ENCODE data around the gene TRPV4. TPM values are rescaled to one million over a fixed set of nuclear protein-coding genes. Genes with fewer than 3 reads are reported as not detected.
"Not testable (repeated sequence)": the region's sequence is repeated elsewhere in the genome, so short reads cannot be mapped to it uniquely, and the experiment has no call there.

TRPV4 gene
- total RNA-seq, 1 donor from 2014 or later, result 0.75 TPM

DNA sequence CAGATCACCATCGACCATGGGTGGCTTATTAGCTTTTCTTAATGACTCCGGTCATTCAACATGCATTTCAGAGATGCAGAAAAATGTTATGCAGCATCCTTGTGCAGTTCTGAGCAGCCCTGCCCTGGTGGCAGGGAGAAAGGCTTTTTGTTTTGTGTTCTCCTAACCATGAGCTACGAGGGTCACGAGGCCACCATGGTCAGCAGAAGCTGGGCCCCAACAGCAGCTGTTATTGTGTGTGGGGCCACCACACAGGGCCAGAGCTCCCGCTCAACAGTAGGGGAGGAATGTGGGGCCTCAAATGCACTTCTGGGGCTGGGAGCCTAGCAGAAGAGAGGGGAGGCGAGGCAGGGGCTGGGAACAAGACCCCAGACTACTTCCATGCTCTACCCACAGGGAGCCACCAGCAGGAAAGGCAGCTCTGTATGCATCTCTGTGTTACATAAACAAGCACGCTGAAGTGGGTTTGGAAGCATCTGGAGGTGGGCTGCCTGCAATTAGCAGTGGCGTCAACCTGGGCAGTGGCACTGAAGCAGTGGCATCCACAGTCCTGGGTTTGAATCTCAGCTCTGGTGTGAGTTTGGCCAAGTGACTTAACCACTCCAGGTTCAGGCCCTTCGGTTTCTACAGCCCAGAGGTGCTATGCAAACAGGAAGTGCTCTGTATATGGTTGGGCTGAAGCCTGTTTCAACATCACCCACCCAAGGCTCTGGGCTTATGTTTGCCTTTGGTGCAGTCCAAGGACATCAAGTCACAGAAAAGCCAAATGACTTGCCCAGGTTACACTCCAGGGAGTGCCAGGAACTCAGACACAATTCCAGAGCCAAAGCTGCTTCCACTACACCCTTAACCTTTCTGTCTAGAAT lies 30.9 kb upstream of the TRPV4 start:
- no peak overlapping the region for H3K4me2 ChIP-seq (ENCODE audit: low read length)

DNA sequence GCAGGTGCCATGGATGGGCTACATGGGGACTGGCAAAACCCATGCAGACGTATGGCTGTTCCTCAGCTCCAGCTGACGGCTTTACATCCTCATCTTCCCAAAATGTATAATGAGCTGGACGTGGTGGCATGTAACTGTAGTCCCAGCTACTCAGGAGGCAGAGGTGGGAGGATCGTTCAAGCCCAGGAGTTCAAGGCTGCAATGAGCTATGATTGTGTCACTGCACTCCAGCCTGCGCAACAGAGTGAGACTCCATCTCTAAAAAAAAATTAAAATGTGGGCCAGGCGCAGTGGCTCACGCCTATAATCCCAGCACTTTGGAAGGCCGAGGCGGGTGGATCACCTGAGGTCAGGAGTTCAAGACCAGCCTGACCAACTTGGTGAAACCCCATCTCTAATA lies 29.3 kb upstream of the TRPV4 start:
- DNase-seq (ENCODE audit: low read depth); H2AFZ ChIP-seq (ENCODE audit: low read depth, low read length); H3K27me3 ChIP-seq (ENCODE audit: insufficient read depth, low read length); H3K36me3 ChIP-seq (ENCODE audit: insufficient read depth, low read length); H3K4me3 Mint-ChIP-seq (ENCODE audit: unreplicated experiment); H3K4me1 Mint-ChIP-seq (ENCODE audit: low read depth, unreplicated experiment); H3K9ac ChIP-seq (ENCODE audit: low read length); H3K27me3 Mint-ChIP-seq (ENCODE audit: low read depth, unreplicated experiment); H3K27ac ChIP-seq (ENCODE audit: low read depth, low read length); H3K4me3 ChIP-seq (ENCODE audit: insufficient read depth, low read depth, low read length); H3K4me2 ChIP-seq (ENCODE audit: low read length); H3K4me1 ChIP-seq (ENCODE audit: insufficient read depth, low read length); H3K9me3 ChIP-seq (ENCODE audit: insufficient read depth, low read depth, low read length); H3K9me3 Mint-ChIP-seq (ENCODE audit: unreplicated experiment); FAIRE-seq; H3K27ac Mint-ChIP-seq (ENCODE audit: unreplicated experiment): not testable (repeated sequence)
- Histone ChIP-seq H3K79me2 (ENCODE audit: insufficient read depth, low read length) (peaks cover 43% of the 10 kb centered on the region), H4K20me1 (ENCODE audit: insufficient read depth, low read length) (peaks cover 70% of the 10 kb centered on the region)
- peaks cover 16% of the 10 kb centered on the region for H3K36me3 Mint-ChIP-seq (ENCODE audit: low read depth, unreplicated experiment)

More for the DNA sequence above, 30.9 kb upstream of the TRPV4 start:
- H3K9me3 ChIP-seq (ENCODE audit: insufficient read depth, low read depth, low read length), result no peaks in the 10 kb centered on the region
- H3K27ac Mint-ChIP-seq (ENCODE audit: unreplicated experiment), result no peak overlapping the region
- no peaks in the 10 kb centered on the region for H3K27me3 ChIP-seq (ENCODE audit: insufficient read depth, low read length)
- FAIRE-seq, result no peak
- peaks cover 7% of the 10 kb centered on the region for H3K36me3 Mint-ChIP-seq (ENCODE audit: low read depth, unreplicated experiment)
- H3K9me3 Mint-ChIP-seq (ENCODE audit: unreplicated experiment), result no peaks in the 10 kb centered on the region
- H3K36me3 ChIP-seq (ENCODE audit: insufficient read depth, low read length), result no peaks in the 10 kb centered on the region
- H3K4me3 ChIP-seq (ENCODE audit: insufficient read depth, low read depth, low read length), result no peak overlapping the region
- TF ChIP-seq EZH2 (IDR thresholded peaks at IDR 0.05; ENCODE audit: insufficient read depth, low read length), result no peak
- TF ChIP-seq CTCF (IDR thresholded peaks at IDR 0.05; ENCODE audit: insufficient read depth, low read depth, low read length), result no peak
- H3K27me3 Mint-ChIP-seq (ENCODE audit: low read depth, unreplicated experiment), result no peaks in the 10 kb centered on the region
- no peak overlapping the region for H3K27ac ChIP-seq (ENCODE audit: low read depth, low read length)
- H3K4me3 Mint-ChIP-seq (ENCODE audit: unreplicated experiment), result no peak overlapping the region
- peaks cover 2% of the 10 kb centered on the region for H3K4me1 Mint-ChIP-seq (ENCODE audit: low read depth, unreplicated experiment)
- H3K9ac ChIP-seq (ENCODE audit: low read length), result no peak overlapping the region
- peaks cover 5% of the 10 kb centered on the region for H3K4me1 ChIP-seq (ENCODE audit: insufficient read depth, low read length)
- peaks cover 67% of the 10 kb centered on the region for H4K20me1 ChIP-seq (ENCODE audit: insufficient read depth, low read length)
- no peak for DNase-seq (ENCODE audit: low read depth)
- no peak overlapping the region for H2AFZ ChIP-seq (ENCODE audit: low read depth, low read length)
- peaks cover 49% of the 10 kb centered on the region for H3K79me2 ChIP-seq (ENCODE audit: insufficient read depth, low read length)

GRCh38 chr12:109861689-109862314 lies 28.6 kb upstream of the TRPV4 start:
- no peak overlapping the region for H3K4me2 ChIP-seq (ENCODE audit: low read length)
- FAIRE-seq, result no peak
- peaks cover 2% of the 10 kb centered on the region for H3K4me1 Mint-ChIP-seq (ENCODE audit: low read depth, unreplicated experiment)
- no peak overlapping the region for H3K27ac Mint-ChIP-seq (ENCODE audit: unreplicated experiment)
- H3K27me3 ChIP-seq (ENCODE audit: insufficient read depth, low read length), result no peaks in the 10 kb centered on the region
- DNase-seq (ENCODE audit: low read depth), result no peak
- H3K27me3 Mint-ChIP-seq (ENCODE audit: low read depth, unreplicated experiment), result no peaks in the 10 kb centered on the region
- H3K36me3 ChIP-seq (ENCODE audit: insufficient read depth, low read length), result peaks cover 2% of the 10 kb centered on the region
- TF ChIP-seq EZH2 (IDR thresholded peaks at IDR 0.05; ENCODE audit: insufficient read depth, low read length) (no peak), CTCF (IDR thresholded peaks at IDR 0.05; ENCODE audit: insufficient read depth, low read depth, low read length) (no peak)
- no peak overlapping the region for H3K4me3 ChIP-seq (ENCODE audit: insufficient read depth, low read depth, low read length)
- peaks cover 64% of the 10 kb centered on the region for H4K20me1 ChIP-seq (ENCODE audit: insufficient read depth, low read length)
- peaks cover 39% of the 10 kb centered on the region for H3K79me2 ChIP-seq (ENCODE audit: insufficient read depth, low read length)
- no peak overlapping the region for H2AFZ ChIP-seq (ENCODE audit: low read depth, low read length)
- no peaks in the 10 kb centered on the region for H3K9me3 Mint-ChIP-seq (ENCODE audit: unreplicated experiment)
- H3K4me1 ChIP-seq (ENCODE audit: insufficient read depth, low read length), result peaks cover 5% of the 10 kb centered on the region
- no peaks in the 10 kb centered on the region for H3K9me3 ChIP-seq (ENCODE audit: insufficient read depth, low read depth, low read length)
- H3K27ac ChIP-seq (ENCODE audit: low read depth, low read length), result no peak overlapping the region
- no peak overlapping the region for H3K4me3 Mint-ChIP-seq (ENCODE audit: unreplicated experiment)
- no peak overlapping the region for H3K9ac ChIP-seq (ENCODE audit: low read length)
- H3K36me3 Mint-ChIP-seq (ENCODE audit: low read depth, unreplicated experiment), result peaks cover 16% of the 10 kb centered on the region

Measured in astrocyte (in vitro differentiated cells and primary cell).